HG03432 (cell line): Measurements from ENCODE around the gene CEP164.

Experiments used
- ATAC-seq: cut with Tn5 transposase; IDR thresholded peaks from one replicate; pipeline ENCODE4 v1.9.1; 2021; ENCODE audit warnings: mild to moderate bottlenecking, moderate library complexity; ENCODE audit not compliant: unreplicated experiment

Gene CEP164

GRCh38 chr11:117303646-117304315 lies 23.9 kb upstream of the CEP164 start:
- ATAC-seq: no peak

GRCh38 chr11:117305145-117305544 lies 22.5 kb upstream of the CEP164 start:
- ATAC-seq: no peak

DNA sequence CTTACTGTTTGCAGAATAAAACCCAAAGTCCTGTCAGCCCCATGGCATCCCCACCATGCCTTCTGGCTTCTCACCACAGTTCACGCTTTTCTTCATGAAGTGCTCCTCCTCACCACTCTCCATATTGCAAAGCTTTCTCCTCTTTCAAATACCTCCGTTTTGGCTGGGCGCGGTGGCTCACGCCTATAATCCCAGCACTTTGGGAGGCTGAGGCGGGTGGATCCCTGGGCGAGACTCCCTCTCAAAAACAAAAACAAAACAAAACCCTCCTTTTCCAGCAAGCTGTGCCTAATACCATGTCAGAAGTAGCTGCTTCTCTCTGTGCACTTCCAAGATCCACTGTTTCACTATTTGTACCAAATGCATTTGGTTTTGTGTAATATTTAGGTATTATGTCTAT lies 18.3 kb upstream of the CEP164 start:
- ATAC-seq: no peak

DNA sequence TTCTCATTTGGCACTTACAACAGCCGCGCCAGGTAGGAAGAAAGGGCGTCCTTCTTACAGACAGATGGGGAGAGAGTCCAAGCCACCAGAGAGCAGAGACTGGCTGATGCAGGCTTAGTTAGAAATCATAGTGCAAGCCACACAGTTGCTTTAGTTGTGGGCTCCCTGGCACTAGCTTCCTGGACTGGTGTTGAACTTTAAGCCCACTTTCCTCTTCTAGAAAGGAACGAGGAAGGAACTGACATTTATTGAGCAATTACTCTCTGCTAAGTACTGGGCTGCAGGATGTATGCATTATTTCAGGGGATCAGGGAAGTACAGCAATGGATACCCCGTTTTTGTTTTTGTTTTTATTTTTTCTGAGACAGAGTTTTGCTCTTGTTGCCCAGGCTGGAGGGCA lies 14.6 kb upstream of the CEP164 start:
- no peak for ATAC-seq

- no peak for ATAC-seq
Measured at GRCh38 chr11:117313828-117314768, 13.6 kb upstream of the CEP164 start.

- ATAC-seq: no peak
Measured at GRCh38 chr11:117314840-117315239, 12.8 kb upstream of the CEP164 start.

DNA sequence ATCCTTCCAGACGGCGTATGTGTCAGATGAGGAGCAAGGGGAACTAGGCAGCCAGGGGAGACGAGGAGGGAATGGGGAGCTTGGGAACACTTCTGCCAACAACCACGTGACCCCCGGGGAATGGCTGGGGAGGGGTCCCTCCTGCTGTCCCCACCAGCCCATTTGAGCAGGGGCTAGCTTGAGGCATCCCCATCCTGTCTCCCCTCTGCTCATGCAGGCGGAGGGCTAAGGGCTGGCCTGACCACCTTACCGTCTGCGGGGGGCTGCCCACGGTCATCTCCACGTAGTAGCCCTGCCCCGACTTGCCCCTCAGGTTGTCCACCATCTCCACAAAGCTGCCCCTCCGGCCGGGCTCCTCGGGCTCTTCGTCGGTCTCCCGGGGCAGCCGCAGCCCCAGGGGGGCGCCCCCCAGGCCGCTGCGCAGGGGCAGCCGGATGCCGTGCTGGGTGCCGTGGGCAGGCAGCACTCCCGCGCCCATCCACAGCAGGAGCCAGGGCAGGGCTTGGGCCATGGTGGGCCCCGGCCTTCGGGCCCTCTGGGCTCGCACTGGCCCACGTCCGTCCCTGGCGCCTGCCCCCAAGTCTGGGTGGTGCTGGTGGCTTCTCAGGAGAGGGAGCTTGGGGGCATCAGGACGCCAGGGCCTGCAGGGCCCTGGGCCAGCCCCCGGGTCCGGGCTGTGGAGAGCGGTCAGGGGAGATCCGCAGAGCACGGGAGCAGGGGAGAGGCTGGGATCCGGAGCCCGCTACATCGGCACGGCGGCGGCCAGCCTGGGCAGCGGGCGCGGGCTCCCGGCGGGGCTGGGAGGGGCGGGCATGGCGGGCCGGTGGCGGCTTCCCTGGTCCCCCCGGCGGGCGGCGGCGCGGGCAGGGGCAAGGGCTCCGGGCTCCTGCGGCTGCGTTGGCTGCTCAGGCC lies 12.1 kb upstream of the CEP164 start:
- peak; percentile 38 for ATAC-seq

- peak; percentile 25 for ATAC-seq
Measured at GRCh38 chr11:117316197-117316961, 11.3 kb upstream of the CEP164 start, which contains the start of gene BACE1. BACE1 (minus strand) TSS chr11:117316256; CDS start chr11:117315795, 461 bp downstream.

- ATAC-seq: no peak
Measured at GRCh38 chr11:117318738-117319137, 8.9 kb upstream of the CEP164 start.

GRCh38 chr11:117319214-117319840 lies 8.3 kb upstream of the CEP164 start:
- ATAC-seq: no peak

DNA sequence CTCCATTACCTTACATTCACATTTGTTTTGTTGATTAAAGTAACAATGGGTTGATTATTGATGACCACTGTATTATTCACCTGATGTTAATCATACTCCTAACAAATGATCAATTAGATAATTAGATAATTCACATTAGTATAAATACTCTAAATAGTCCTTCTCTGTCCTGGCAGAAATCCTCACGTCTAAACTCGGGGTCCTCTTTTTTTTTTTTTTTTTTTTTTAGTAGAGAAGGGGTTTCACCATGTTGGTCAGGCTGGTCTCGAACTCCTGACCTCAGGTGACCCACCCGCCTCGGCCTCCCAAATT lies 443 bp upstream of the CEP164 start:
- ATAC-seq: peak; percentile 12

DNA sequence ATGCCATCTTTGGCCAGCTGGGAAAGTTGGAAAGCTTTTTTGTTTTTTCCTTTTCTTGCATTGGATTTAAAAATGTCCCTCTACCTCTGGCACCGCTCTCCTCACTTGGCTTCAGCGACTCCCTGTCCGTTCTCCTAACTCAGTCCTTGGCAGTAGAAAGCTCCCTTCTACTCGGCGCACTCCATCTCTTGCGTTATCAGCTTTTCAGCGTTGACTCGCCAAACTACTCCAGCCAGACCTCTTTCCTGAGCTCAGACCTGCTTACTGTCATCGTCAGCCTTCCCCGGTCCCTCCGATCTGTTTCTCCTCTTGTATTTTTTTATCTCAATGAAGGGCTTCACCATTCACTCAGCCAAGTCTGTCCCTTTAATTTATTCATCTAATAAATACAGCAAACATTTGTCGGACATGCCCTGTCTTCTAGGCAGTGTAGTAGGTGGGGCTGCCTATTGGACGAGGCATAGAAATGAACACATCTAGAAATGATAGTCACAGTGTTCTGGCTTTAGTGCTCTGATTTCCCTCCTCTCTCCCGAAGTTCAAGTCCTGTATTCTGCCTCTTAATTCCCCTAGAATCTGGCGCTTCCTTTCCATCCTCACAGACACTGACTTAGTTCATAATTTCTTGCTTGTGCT lies 839 bp downstream of the CEP164 start:
- ATAC-seq: peak; percentile 11

- no peak for ATAC-seq
Measured at GRCh38 chr11:117332843-117333242, 5.2 kb downstream of the CEP164 start.

DNA sequence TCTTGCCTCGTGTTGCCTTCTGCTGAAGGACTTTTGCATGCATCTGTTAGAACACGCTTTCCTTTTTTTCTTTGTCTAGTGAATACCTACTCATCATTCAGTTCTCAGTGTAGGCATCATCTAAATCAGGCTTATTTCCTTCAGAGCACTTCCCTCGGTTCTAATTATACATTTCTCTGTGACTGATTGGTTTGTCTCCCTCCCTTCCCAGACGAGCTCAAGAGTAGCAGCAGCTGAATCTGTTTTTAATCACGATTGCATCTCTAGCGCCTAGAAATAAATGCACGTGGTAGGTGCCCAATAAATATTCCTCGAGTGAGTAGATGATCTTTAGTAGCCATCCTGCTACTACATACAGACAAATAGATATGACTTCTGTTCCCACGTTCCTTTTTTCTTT lies 6.3 kb downstream of the CEP164 start:
- ATAC-seq: no peak

DNA sequence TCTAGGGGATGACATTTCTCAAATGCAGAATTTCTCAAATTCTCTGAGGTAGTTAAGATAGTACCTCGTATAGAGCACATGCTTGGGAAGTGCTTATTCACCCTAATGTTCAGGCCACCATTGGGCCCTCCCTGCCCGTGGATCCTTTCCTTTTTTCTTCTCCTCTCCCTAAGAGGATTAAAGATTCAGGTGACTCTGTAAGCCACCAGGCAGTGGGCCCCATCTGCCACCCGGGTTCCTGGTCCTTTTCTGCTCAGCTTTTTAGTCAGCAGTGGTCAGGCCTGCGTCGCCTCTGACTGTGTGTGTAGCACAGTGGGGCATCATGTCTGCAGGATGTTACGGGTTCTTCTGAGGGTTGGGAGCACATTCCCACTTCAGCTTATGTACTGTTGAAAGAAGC lies 7.2 kb downstream of the CEP164 start:
- no peak for ATAC-seq

GRCh38 chr11:117335399-117335798 lies 7.7 kb downstream of the CEP164 start:
- ATAC-seq: no peak

- no peak for ATAC-seq
Measured at GRCh38 chr11:117337076-117337475, 9.4 kb downstream of the CEP164 start.

- no peak for ATAC-seq
Measured at GRCh38 chr11:117345039-117345438, 17.4 kb downstream of the CEP164 start.

DNA sequence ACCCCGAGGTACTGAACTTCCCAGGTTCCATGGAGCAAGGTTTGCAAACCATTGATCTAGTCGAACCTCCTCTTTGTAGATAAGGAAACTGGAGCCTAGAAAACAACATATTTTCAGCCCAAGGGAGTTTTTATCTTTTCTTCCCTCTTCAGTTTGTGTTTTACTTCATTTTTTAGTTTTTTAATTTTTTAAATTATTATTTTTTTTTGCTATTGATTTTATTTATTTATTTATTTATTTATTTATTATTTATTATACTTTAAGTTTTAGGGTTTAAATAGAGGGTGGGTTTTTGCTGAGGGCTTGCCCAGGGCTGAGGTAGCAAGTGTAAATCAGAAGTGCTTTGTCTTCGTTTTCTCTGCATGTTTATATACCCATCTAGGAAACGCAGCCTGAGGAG lies 26.9 kb downstream of the CEP164 start:
- ATAC-seq: no peak
